Measurements from ENCODE around the gene CCL8. TPM values are rescaled to one million over a fixed set of nuclear protein-coding genes. Genes with fewer than 3 reads are reported as not detected.

CCL8 gene
- total and polyA plus RNA-seq, 2 experiments from 2014 or later, result not detected

DNA sequence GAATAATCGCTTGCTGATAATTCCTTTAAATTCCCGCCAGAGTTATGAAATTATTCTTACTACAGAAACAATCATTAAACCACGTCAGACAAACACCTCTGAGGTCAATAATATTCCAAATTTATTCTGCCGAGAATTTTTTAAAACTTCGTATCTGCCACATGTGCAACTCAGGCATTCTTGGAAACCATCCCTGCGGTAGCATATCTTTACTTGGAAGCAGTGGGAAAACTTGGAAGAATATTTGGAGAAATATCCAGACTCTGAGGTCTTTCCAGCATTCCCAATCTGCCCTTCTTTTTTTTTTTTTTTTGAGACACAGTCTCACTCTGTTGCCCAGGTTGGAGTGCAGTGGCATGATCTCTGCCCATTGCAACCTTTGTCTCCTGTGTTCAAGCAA lies 35.7 kb upstream of the CCL8 start:
- no peak overlapping the region for H3K4me3 ChIP-seq
- 29 to 32% methylated on average over 6 of the region's 6 CpGs for WGBS, 2 experiments (ENCODE audit: low coverage in 1 of 2, low lambda C conversion rate in 2 of 2, missing lambda C conversion rate in 2 of 2)

DNA sequence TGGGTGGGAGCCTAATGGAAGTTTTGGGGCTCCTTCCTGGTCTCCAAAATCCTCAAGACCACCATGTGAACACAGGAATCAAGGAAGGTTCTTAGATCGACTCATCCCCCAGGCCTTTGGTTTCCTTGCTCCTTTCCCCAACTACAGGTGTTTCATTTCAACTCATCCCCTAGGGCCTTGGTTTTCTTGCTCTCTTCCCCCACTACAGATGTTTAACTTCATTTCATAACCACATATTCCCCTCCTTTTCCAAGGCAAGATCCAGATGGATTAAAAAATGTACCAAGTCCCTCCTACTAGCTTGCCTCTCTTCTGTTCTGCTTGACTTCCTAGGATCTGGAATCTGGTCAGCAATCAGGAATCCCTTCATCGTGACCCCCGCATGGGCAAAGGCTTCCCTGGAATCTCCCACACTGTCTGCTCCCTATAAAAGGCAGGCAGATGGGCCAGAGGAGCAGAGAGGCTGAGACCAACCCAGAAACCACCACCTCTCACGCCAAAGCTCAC lies 33.9 kb upstream of the CCL8 start, which contains the start of gene CCL11:
Gene CCL11 (plus strand): TSS at position 457 of the 507 bp plus-strand sequence. CDS start 67 bp downstream, outside the sequence.
- Histone ChIP-seq H4K20me1 (ENCODE audit: insufficient read depth) (no peaks in the 10 kb centered on the region), H3K79me2 (ENCODE audit: insufficient read depth) (no peaks in the 10 kb centered on the region), H3K9me2 (ENCODE audit: insufficient read depth) (no peaks in the 10 kb centered on the region), H3K4me2 (ENCODE audit: unreplicated experiment) (no peak within 1 kb of the TSS), H3K4me1 (ENCODE audit: insufficient read depth) (peaks cover 7% of the 10 kb centered on the region; the same call in 1 of the 2 replicates), H3K36me3 (ENCODE audit: low read depth) (no peaks in the 10 kb centered on the region; the same call in 1 of the 2 replicates), H2AFZ (no peak within 1 kb of the TSS), H3K9me3 (ENCODE audit: low read depth) (no peaks in the 10 kb centered on the region), H3K27me3 (replicated peaks; ENCODE audit: insufficient read depth) (peaks cover 27% of the 10 kb centered on the region), H3K27ac (no peak within 1 kb of the TSS), H3K4me3 (no peak within 1 kb of the TSS), H3K9ac (no peak within 1 kb of the TSS), H3F3A (ENCODE audit: insufficient read depth) (no peaks in the 10 kb centered on the region)
- TF ChIP-seq EZH2phosphoT487 (IDR thresholded peaks at IDR 0.05; ENCODE audit: insufficient read depth, low read depth), result no peak
- TF ChIP-seq EZH2 (IDR thresholded peaks at IDR 0.05; ENCODE audit: insufficient read depth, poor library complexity, severe bottlenecking), result no peak
- in situ Hi-C loops (cut with MboI), result no loop called here
- DNase-seq, result no peak
- 13 to 18% methylated on average over 4 of the region's 4 CpGs for WGBS, 2 experiments (ENCODE audit: low coverage in 1 of 2, low lambda C conversion rate in 2 of 2, missing lambda C conversion rate in 2 of 2)

More for the DNA sequence above, 35.7 kb upstream of the CCL8 start:
- no peak overlapping the region for H3K4me2 ChIP-seq (ENCODE audit: unreplicated experiment)
- H3K27ac ChIP-seq, result no peak overlapping the region
- no peak for DNase-seq
- H3K9me3 ChIP-seq (ENCODE audit: low read depth), result no peaks in the 10 kb centered on the region
- no peak overlapping the region for H2AFZ ChIP-seq
- H3K9me2 ChIP-seq (ENCODE audit: insufficient read depth), result no peaks in the 10 kb centered on the region
- in situ Hi-C loops (cut with MboI), result no loop called here
- H3K27me3 ChIP-seq (replicated peaks; ENCODE audit: insufficient read depth), result peaks cover 27% of the 10 kb centered on the region
- H3K79me2 ChIP-seq (ENCODE audit: insufficient read depth), result no peaks in the 10 kb centered on the region
- TF ChIP-seq EZH2 (IDR thresholded peaks at IDR 0.05; ENCODE audit: insufficient read depth, poor library complexity, severe bottlenecking), result no peak
- TF ChIP-seq EZH2phosphoT487 (IDR thresholded peaks at IDR 0.05; ENCODE audit: insufficient read depth, low read depth), result no peak
- no peak overlapping the region for H3K9ac ChIP-seq
- H3F3A ChIP-seq (ENCODE audit: insufficient read depth), result no peaks in the 10 kb centered on the region
- no peaks in the 10 kb centered on the region; the same call in 1 of the 2 replicates for H3K36me3 ChIP-seq (ENCODE audit: low read depth)
- peaks cover 7% of the 10 kb centered on the region; the same call in 1 of the 2 replicates for H3K4me1 ChIP-seq (ENCODE audit: insufficient read depth)
- no peaks in the 10 kb centered on the region for H4K20me1 ChIP-seq (ENCODE audit: insufficient read depth)

DNA sequence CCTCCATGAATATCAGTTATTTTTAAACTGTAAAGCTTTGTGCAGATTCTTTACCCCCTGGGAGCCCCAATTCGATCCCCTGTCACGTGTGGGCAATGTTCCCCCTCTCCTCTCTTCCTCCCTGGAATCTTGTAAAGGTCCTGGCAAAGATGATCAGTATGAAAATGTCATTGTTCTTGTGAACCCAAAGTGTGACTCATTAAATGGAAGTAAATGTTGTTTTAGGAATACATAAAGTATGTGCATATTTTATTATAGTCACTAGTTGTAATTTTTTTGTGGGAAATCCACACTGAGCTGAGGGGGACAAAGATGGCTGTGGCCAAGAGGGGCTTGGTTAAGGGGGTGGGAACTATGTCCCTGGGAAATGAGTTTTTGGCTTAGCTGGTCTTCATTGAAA lies 31.4 kb upstream of the CCL8 start:
- no peaks in the 10 kb centered on the region for H3K9me3 ChIP-seq (ENCODE audit: low read depth)
- peaks cover 7% of the 10 kb centered on the region; the same call in 1 of the 2 replicates for H3K4me1 ChIP-seq (ENCODE audit: insufficient read depth)
- H3K4me3 ChIP-seq, result no peak overlapping the region
- H3K36me3 ChIP-seq (ENCODE audit: low read depth), result no peaks in the 10 kb centered on the region
- H3K27me3 ChIP-seq (replicated peaks; ENCODE audit: insufficient read depth), result peaks cover 18% of the 10 kb centered on the region
- 3% methylated on average over 2 of the region's 2 CpGs for WGBS, 2 experiments (ENCODE audit: low coverage in 1 of 2, low lambda C conversion rate in 2 of 2, missing lambda C conversion rate in 2 of 2)
- in situ Hi-C loops (cut with MboI), result no loop called here
- H3F3A ChIP-seq (ENCODE audit: insufficient read depth), result no peaks in the 10 kb centered on the region
- H3K4me2 ChIP-seq (ENCODE audit: unreplicated experiment), result peak overlapping the region; percentile 35
- no peaks in the 10 kb centered on the region for H3K9me2 ChIP-seq (ENCODE audit: insufficient read depth)
- no peak overlapping the region for H3K9ac ChIP-seq
- H3K79me2 ChIP-seq (ENCODE audit: insufficient read depth), result no peaks in the 10 kb centered on the region
- DNase-seq, result peak; percentile 28
- H3K27ac ChIP-seq, result no peak overlapping the region
- H4K20me1 ChIP-seq (ENCODE audit: insufficient read depth), result no peaks in the 10 kb centered on the region
- no peak for TF ChIP-seq EZH2 (IDR thresholded peaks at IDR 0.05; ENCODE audit: insufficient read depth, poor library complexity, severe bottlenecking)
- no peak for TF ChIP-seq EZH2phosphoT487 (IDR thresholded peaks at IDR 0.05; ENCODE audit: insufficient read depth, low read depth)
- no peak overlapping the region for H2AFZ ChIP-seq

DNA sequence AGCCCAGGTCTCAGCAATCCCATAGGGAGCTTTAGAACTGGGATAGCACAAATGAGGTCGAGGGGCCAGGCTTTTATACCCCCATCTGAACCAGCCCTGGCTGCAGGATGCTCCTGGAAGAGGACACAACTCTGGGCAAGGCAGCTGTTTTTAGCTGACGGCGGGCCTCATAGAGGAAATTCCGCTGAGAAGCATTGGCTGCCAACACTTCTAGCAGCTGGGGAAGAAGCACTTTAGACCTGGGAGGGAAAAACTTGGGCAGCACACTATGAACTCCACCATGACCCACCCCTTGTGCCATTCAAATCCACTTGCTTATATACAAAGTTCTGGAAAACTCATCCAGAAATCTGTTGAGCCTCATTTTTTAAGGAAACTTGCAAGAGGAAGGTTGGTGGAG lies 28.6 kb upstream of the CCL8 start:
- H4K20me1 ChIP-seq (ENCODE audit: insufficient read depth), result no peaks in the 10 kb centered on the region
- no peak overlapping the region for H3K9ac ChIP-seq
- no peak overlapping the region for H3K4me3 ChIP-seq
- in situ Hi-C loops (cut with MboI), result no loop called here
- no peak for DNase-seq
- TF ChIP-seq EZH2phosphoT487 (IDR thresholded peaks at IDR 0.05; ENCODE audit: insufficient read depth, low read depth) (no peak), EZH2 (IDR thresholded peaks at IDR 0.05; ENCODE audit: insufficient read depth, poor library complexity, severe bottlenecking) (no peak)
- H3F3A ChIP-seq (ENCODE audit: insufficient read depth), result no peaks in the 10 kb centered on the region
- H3K4me2 ChIP-seq (ENCODE audit: unreplicated experiment), result no peak overlapping the region
- H3K9me3 ChIP-seq (ENCODE audit: low read depth), result no peaks in the 10 kb centered on the region
- 67 to 72% methylated on average over 4 of the region's 4 CpGs for WGBS, 2 experiments (ENCODE audit: low coverage in 1 of 2, low lambda C conversion rate in 2 of 2, missing lambda C conversion rate in 2 of 2)
- H2AFZ ChIP-seq, result no peak overlapping the region
- no peak overlapping the region for H3K27ac ChIP-seq
- H3K4me1 ChIP-seq (ENCODE audit: insufficient read depth), result peaks cover 7% of the 10 kb centered on the region; the same call in 1 of the 2 replicates
- H3K79me2 ChIP-seq (ENCODE audit: insufficient read depth), result no peaks in the 10 kb centered on the region
- no peaks in the 10 kb centered on the region for H3K9me2 ChIP-seq (ENCODE audit: insufficient read depth)
- no peaks in the 10 kb centered on the region; the same call in 1 of the 2 replicates for H3K27me3 ChIP-seq (replicated peaks; ENCODE audit: insufficient read depth)
- H3K36me3 ChIP-seq (ENCODE audit: low read depth), result no peaks in the 10 kb centered on the region
